Caki2 (cell line): ENCODE data around the gene STARD13. TPM values are rescaled to one million over a fixed set of nuclear protein-coding genes. Genes with fewer than 3 reads are reported as not detected.

Source experiments
- DNase-seq: peaks from one replicate; pipeline ENCODE4 v3.0.0-alpha.2; 2015; ENCODE audit warnings: low read depth
- in situ Hi-C: cut with HindIII; loops from 2 replicates; pipeline ENCODE4 v1.10.0; 2016; ENCODE audit warnings: low sequenced_read_pairs, low pct_unique_long_range_greater_than_20kb, mixed read lengths
- total RNA-seq: library from RNA; depleted of rRNA; stranded (reverse); fragments of >200 nt; shearing (Covaris generic); gene quantifications from 2 replicates; pipeline ENCODE4 v1.2.3, GENCODE V29; 2014; ENCODE audit warnings: low replicate concordance

STARD13 gene
- total RNA-seq, 1 experiment from 2014 or later: 9.3 TPM

GRCh38 chr13:33072282-33072681, 213.3 kb downstream of the STARD13 start:
- no peak for DNase-seq
- in situ Hi-C loops: no loop called here

- DNase-seq: no peak
- in situ Hi-C loops: no loop called here
Observed at GRCh38 chr13:33070713-33071112, 214.8 kb downstream of the STARD13 start.

- DNase-seq: no peak
- in situ Hi-C loops: no loop called here
Observed at GRCh38 chr13:33069365-33069764, 216.2 kb downstream of the STARD13 start.

- no peak for DNase-seq
- in situ Hi-C loops: no loop called here
Observed at GRCh38 chr13:33066329-33066728, 219.2 kb downstream of the STARD13 start.

- in situ Hi-C loops: no loop called here
- no peak for DNase-seq
Observed at GRCh38 chr13:33060815-33061214, 224.7 kb downstream of the STARD13 start.

GRCh38 chr13:33058776-33059327, 226.7 kb downstream of the STARD13 start:
- in situ Hi-C loops: no loop called here
- no peak for DNase-seq

GRCh38 chr13:33057019-33057780, 228.4 kb downstream of the STARD13 start:
- in situ Hi-C loops: no loop called here
- DNase-seq: no peak

GRCh38 chr13:33053397-33054066, 232.0 kb downstream of the STARD13 start:
- no peak for DNase-seq
- in situ Hi-C loops: no loop called here
